ENCODE data around the gene WDR64. TPM values are rescaled to one million over a fixed set of nuclear protein-coding genes. Genes with fewer than 3 reads are reported as not detected.

Gene WDR64
- total RNA-seq, 1 experiment from 2014 or later, result not detected

DNA sequence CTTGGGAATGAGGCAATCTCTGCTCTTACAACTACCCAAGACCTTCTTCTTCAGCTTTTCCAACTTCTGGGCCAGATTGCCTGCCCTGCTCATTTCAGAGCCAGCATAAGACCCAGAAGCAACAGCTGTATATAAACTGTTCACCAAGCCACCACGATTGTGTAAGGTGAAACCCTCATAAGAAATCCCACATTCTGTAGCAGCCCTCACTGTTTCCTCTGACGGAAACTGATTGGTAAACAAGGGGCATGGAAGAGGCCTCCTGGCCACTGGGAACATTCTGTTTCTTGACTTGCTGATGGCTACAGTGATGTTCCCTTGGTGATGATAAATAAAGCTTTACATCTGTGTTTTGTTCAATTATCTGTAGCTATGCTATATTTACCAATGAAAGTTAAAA lies 156.2 kb downstream of the WDR64 start:
- H3K9me3 ChIP-seq (ENCODE audit: low read length), result no peaks in the 10 kb centered on the region
- ChIA-PET CTCF (no interaction called here), POLR2A (ENCODE audit: unreplicated experiment) (interaction anchor here (0.5 kb wide), 1 partner anchor 9 kb away, joined by 3 read pairs; no protein-coding TSS in a partner anchor)
- no peak for DNase-seq
- BruUV-seq (replicated peaks), result no TSS peak
- no peaks in the 10 kb centered on the region for H3F3A ChIP-seq (ENCODE audit: low read length, unreplicated experiment)
- no peaks in the 10 kb centered on the region for H4K20me1 ChIP-seq (ENCODE audit: low read length)
- H2AFZ ChIP-seq (ENCODE audit: low read length), result no peak overlapping the region
- no peak overlapping the region for H3K27ac ChIP-seq (ENCODE audit: low read length)
- no peaks in the 10 kb centered on the region for H3K79me2 ChIP-seq (ENCODE audit: low read length)
- no peak overlapping the region for H3K9ac ChIP-seq (ENCODE audit: low read length)
- H3K36me3 ChIP-seq (ENCODE audit: low read depth, low read length), result no peaks in the 10 kb centered on the region
- peaks cover 12% of the 10 kb centered on the region for H3K4me1 ChIP-seq (ENCODE audit: insufficient read depth, low read length)
- H3K9me2 ChIP-seq (replicated peaks; ENCODE audit: low read length), result no peaks in the 10 kb centered on the region
- H3K4me2 ChIP-seq (ENCODE audit: low read length), result no peak overlapping the region
- H3K4me3 ChIP-seq (ENCODE audit: low read length), result no peak overlapping the region
- TF ChIP-seq EZH2 (IDR thresholded peaks at IDR 0.05; ENCODE audit: low read length, unreplicated experiment), result no peak
- no peak for ATAC-seq
- no peaks in the 10 kb centered on the region for H3K27me3 ChIP-seq (ENCODE audit: low read length)
- intact Hi-C loops (cut with micrococcal nuclease), result no loop called here

DNA sequence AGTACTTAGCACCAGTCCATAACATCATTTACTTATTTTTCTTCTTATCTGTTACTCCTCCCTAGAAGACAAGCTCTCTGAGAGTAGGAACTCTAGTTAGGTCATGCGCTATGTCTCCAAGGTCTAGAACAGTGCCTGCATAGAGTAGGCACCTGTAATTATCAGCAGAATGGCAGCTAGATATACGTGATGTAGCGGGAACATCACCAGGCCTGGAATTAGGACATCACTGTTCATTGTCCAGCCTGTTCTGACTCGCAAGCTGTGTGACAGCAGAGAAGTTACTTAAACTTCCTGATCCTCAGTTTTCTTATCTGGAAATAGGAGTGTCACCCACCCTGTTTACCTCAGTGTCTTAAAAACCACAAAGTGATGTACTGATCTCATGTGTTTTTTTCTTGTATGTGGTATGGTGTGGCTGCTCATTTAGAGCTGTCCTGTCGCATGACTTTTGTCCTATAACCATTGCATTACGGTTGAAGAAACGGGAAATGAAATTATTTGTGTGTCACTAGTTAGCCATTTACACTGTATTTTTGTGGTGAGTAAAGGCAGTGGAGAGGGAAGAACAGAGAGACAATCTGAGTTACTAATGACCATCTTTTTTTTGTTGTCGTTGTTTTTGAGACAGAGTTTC lies 158.8 kb downstream of the WDR64 start:
- intact Hi-C loops (cut with micrococcal nuclease), result no loop called here
- ChIA-PET POLR2A (ENCODE audit: unreplicated experiment) (no interaction called here), CTCF (no interaction called here)
- Histone ChIP-seq H3K36me3 (ENCODE audit: low read depth, low read length) (no peaks in the 10 kb centered on the region), H3K79me2 (ENCODE audit: low read length) (no peaks in the 10 kb centered on the region), H3F3A (ENCODE audit: low read length, unreplicated experiment) (no peaks in the 10 kb centered on the region), H3K27me3 (ENCODE audit: low read length) (no peaks in the 10 kb centered on the region), H3K27ac (ENCODE audit: low read length) (no peak overlapping the region), H3K4me3 (ENCODE audit: low read length) (no peak overlapping the region), H3K9me3 (ENCODE audit: low read length) (no peaks in the 10 kb centered on the region), H2AFZ (ENCODE audit: low read length) (no peak overlapping the region), H4K20me1 (ENCODE audit: low read length) (no peaks in the 10 kb centered on the region), H3K4me1 (ENCODE audit: insufficient read depth, low read length) (peaks cover 12% of the 10 kb centered on the region), H3K9ac (ENCODE audit: low read length) (no peak overlapping the region), H3K9me2 (replicated peaks; ENCODE audit: low read length) (no peaks in the 10 kb centered on the region), H3K4me2 (ENCODE audit: low read length) (no peak overlapping the region)
- no peak for DNase-seq
- TF ChIP-seq, protein P1, sequence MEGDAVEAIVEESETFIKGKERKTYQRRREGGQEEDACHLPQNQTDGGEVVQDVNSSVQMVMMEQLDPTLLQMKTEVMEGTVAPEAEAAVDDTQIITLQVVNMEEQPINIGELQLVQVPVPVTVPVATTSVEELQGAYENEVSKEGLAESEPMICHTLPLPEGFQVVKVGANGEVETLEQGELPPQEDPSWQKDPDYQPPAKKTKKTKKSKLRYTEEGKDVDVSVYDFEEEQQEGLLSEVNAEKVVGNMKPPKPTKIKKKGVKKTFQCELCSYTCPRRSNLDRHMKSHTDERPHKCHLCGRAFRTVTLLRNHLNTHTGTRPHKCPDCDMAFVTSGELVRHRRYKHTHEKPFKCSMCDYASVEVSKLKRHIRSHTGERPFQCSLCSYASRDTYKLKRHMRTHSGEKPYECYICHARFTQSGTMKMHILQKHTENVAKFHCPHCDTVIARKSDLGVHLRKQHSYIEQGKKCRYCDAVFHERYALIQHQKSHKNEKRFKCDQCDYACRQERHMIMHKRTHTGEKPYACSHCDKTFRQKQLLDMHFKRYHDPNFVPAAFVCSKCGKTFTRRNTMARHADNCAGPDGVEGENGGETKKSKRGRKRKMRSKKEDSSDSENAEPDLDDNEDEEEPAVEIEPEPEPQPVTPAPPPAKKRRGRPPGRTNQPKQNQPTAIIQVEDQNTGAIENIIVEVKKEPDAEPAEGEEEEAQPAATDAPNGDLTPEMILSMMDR (conservative IDR thresholded peaks at IDR 0.05; ENCODE audit: low read depth, low read length), result no peak
- TF ChIP-seq EZH2phosphoT487 (IDR thresholded peaks at IDR 0.05; ENCODE audit: borderline replicate concordance, low read length) (no peak), EZH2 (IDR thresholded peaks at IDR 0.05; ENCODE audit: low read length, unreplicated experiment) (no peak)
- ATAC-seq, result no peak
- BruUV-seq (replicated peaks), result no TSS peak

DNA sequence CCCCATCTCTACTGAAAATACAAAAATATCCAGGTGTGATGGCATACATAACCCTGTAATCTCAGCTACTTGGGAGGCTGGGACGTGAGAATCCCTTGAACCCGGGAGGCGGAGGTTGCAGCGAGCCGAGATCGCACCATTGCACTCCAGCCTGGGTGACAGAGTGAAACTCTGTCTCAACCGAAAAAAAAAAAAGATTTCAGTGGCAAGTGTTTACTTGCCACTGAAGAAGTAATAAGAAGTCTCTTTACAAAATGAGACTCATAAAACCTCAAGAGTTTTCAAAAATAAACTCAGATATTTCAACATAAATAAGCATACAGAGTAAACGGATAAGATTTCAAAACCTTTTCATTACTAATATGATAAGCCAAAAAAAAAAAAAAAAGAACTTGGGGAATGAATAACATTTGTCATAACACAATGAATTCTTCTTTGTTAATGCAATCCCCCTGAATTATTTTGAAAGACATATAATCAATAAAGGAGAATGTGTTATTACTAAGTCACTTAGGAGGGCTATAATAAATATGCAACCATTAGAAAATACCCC lies 161.8 kb downstream of the WDR64 start:
- no TSS peak for BruUV-seq (replicated peaks)
- ChIA-PET POLR2A (ENCODE audit: unreplicated experiment) (no interaction called here), CTCF (no interaction called here)
- DNase-seq (no peak), ATAC-seq (no peak)
- no peaks in the 10 kb centered on the region for H3K79me2 ChIP-seq (ENCODE audit: low read length)
- no peak overlapping the region for H2AFZ ChIP-seq (ENCODE audit: low read length)
- H3K27me3 ChIP-seq (ENCODE audit: low read length), result no peaks in the 10 kb centered on the region
- H3F3A ChIP-seq (ENCODE audit: low read length, unreplicated experiment), result no peaks in the 10 kb centered on the region
- H3K4me2 ChIP-seq (ENCODE audit: low read length), result no peak overlapping the region
- no peak overlapping the region for H3K27ac ChIP-seq (ENCODE audit: low read length)
- no peak for TF ChIP-seq EZH2 (IDR thresholded peaks at IDR 0.05; ENCODE audit: low read length, unreplicated experiment)
- H4K20me1 ChIP-seq (ENCODE audit: low read length), result no peaks in the 10 kb centered on the region
- intact Hi-C loops (cut with micrococcal nuclease), result no loop called here
- H3K9me3 ChIP-seq (ENCODE audit: low read length), result no peaks in the 10 kb centered on the region
- no peaks in the 10 kb centered on the region for H3K36me3 ChIP-seq (ENCODE audit: low read depth, low read length)
- no peak overlapping the region for H3K4me3 ChIP-seq (ENCODE audit: low read length)
- no peak overlapping the region for H3K9ac ChIP-seq (ENCODE audit: low read length)
- peaks cover 18% of the 10 kb centered on the region for H3K4me1 ChIP-seq (ENCODE audit: insufficient read depth, low read length)
- H3K9me2 ChIP-seq (replicated peaks; ENCODE audit: low read length), result no peaks in the 10 kb centered on the region
